ENCODE data around the gene TBP.
"Not testable (repeated sequence)": the region's sequence is repeated elsewhere in the genome, so short reads cannot be mapped to it uniquely, and the experiment has no call there.

The TBP gene

DNA sequence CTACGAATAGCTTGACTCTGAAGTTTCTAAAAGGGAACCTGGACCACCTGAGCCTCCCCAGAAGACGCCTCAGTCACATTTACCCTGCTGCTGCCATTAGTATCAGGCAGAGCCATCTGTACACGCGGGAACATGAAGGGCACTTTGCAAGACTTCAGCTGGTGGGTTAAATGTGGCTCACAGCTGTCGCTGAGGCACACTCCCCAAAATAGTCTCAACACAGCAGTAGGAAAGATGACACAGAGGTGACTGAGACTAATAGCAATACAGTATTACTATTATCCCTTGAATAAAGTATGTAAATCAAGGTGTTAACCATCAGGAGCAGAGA, 30.0 kb upstream of the TBP start:
- H3K4me3 ChIP-seq (ENCODE audit: low read depth, low read length) = no peak overlapping the region
- no peak for DNase-seq (ENCODE audit: low read depth)
- TF ChIP-seq CTCF (IDR thresholded peaks at IDR 0.05; ENCODE audit: control insufficient read depth, extremely low read depth, insufficient read depth) = no peak

DNA sequence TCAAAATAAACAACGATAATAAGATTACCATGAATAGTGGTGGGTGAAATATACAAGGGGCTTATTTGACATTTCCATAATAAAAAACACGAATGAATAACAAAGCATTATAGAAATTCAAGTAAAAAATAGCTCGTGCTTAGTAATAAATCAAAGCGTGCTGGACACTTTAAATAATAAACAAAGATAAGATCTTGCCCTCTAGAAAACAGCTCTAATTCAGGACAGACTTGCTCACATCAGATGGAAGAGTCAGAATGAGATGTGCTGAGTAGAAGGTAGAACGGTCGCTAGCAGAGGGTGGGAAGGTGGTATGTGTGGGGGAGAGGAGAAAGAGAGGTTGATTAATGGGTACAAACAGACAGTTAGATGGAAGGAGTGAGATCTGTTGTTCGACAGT, 28.4 kb upstream of the TBP start:
- no peak for DNase-seq (ENCODE audit: low read depth)

GRCh38 chr6:170527995-170528394, 26.2 kb upstream of the TBP start:
- not testable (repeated sequence) for H3K4me3 ChIP-seq (ENCODE audit: low read depth, low read length); DNase-seq (ENCODE audit: low read depth)

More for the DNA sequence above, 28.4 kb upstream of the TBP start:
- TF ChIP-seq CTCF (IDR thresholded peaks at IDR 0.05; ENCODE audit: control insufficient read depth, extremely low read depth, insufficient read depth) = no peak
- H3K4me3 ChIP-seq (ENCODE audit: low read depth, low read length) = no peak overlapping the region

DNA sequence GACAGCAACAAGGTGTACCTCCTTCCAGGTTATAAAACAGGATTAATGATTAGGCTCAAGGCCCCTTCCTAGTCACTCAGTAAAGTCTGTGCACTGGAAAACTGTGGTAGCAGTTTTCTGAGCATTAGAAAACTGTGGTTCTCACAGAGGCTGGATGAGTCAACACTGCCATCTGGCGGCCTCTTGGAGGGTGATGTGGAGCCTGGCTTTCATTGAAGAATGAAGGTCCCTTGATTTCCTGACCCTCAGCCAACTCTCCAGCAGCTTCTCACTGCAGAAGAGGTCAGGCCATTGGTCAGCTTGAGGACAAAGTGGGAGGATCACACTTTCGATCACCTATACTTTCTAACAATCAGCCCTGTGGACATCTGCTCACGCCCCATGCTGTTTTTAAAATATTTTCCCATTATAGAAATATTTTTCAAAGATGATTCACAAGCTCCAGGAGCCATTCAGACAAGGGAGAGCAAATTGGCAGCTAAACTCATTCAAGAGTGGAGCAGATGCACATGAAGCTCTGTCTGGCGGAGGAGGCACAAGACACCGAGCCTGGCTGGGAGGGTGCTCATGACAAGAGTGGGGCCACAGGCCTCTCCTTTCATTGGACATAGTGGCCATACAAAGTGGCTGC, 24.2 kb upstream of the TBP start:
- DNase-seq (ENCODE audit: low read depth) = peak; percentile 67
- TF ChIP-seq CTCF (IDR thresholded peaks at IDR 0.05; ENCODE audit: control insufficient read depth, extremely low read depth, insufficient read depth) = peak; percentile 81

GRCh38 chr6:170532867-170533488, 21.2 kb upstream of the TBP start:
- DNase-seq (ENCODE audit: low read depth) = no peak
- TF ChIP-seq CTCF (IDR thresholded peaks at IDR 0.05; ENCODE audit: control insufficient read depth, extremely low read depth, insufficient read depth) = no peak
- no peak overlapping the region for H3K4me3 ChIP-seq (ENCODE audit: low read depth, low read length)

More for the DNA sequence above, 24.2 kb upstream of the TBP start:
- no peak overlapping the region for H3K4me3 ChIP-seq (ENCODE audit: low read depth, low read length)

DNA sequence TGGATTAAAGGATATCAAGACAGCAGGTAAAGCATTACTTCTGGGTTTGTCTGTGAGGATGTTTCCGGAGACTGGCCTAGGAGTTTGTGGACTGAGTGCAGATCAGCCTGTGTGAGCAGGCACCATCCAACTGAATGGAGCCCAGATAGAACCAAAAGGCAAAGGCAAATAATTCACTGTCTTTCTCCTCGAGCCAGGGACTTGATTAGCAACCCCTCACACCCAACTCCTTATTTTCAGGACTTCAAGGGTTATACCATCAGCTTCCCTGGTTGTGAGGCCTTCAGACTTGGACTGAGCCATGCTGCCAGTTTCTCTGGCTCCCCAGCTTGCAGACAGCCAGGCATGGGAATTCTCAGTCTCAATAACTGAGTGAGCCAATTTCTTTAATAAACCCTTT, 20.4 kb upstream of the TBP start:
- no peak overlapping the region for H3K4me3 ChIP-seq (ENCODE audit: low read depth, low read length)
- no peak for DNase-seq (ENCODE audit: low read depth)
- no peak for TF ChIP-seq CTCF (IDR thresholded peaks at IDR 0.05; ENCODE audit: control insufficient read depth, extremely low read depth, insufficient read depth)

- H3K4me3 ChIP-seq (ENCODE audit: low read depth, low read length) = no peak overlapping the region
- no peak for TF ChIP-seq CTCF (IDR thresholded peaks at IDR 0.05; ENCODE audit: control insufficient read depth, extremely low read depth, insufficient read depth)
- no peak for DNase-seq (ENCODE audit: low read depth)
Observed at GRCh38 chr6:170535004-170535403, 19.2 kb upstream of the TBP start.
